ENCODE measurements around the gene GRHL1. TPM values are rescaled to one million over a fixed set of nuclear protein-coding genes. Genes with fewer than 3 reads are reported as not detected.

GRHL1 gene
- total and polyA plus RNA-seq, 9 of the 15 experiments (the other 6 are each of a cell fraction or from before 2014, with no cell fraction given): 1.7 to 6.1 (median 4.7) TPM

DNA sequence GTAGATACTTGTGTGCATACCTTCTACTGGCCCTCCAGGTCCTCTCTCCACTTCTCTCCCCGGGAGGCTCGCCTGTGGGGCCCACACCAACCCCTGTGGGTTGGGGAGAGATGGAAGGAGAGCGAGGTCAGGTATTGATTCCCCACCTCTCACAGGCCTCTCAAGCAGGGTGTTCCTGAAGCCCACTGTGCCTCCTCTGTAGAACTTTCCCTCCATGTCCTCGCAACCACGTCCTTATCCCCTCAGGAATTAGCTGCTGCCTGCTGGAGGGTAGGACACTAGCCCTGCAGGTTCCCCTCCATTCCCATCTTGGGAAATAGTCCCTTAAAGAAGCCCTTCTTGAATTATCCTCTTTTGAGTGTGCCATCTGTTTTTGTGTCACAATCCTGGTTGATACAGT is 52.9 kb downstream of the GRHL1 start:
- Histone ChIP-seq H3K27me3 (ENCODE audit: control insufficient read depth in 2 of 2, insufficient read depth in 2 of 2, low read length in 2 of 2) (no peaks in the 10 kb centered on the region), H3K9ac (ENCODE audit: insufficient read depth in 1 of 2, low read depth in 2 of 2, low read length in 2 of 2) (no peak overlapping the region), H3K79me2 (ENCODE audit: control insufficient read depth, insufficient read depth, low read length) (no peaks in the 10 kb centered on the region), H4K20me1 (replicated peaks; ENCODE audit: control insufficient read depth, insufficient read depth, low read length) (no peaks in the 10 kb centered on the region), H3K27ac (ENCODE audit: extremely low read depth, low read depth, low read length) (no peak overlapping the region), H3K9me1 (ENCODE audit: control insufficient read depth, insufficient read depth, low read length) (no peaks in the 10 kb centered on the region), H2AFZ (ENCODE audit: low read depth, low read length) (no peak overlapping the region), H3K9me3 (replicated peaks; ENCODE audit: control insufficient read depth, insufficient read depth, low read depth, low read length) (no peaks in the 10 kb centered on the region), H3K4me1 (replicated peaks in 1 of 2; ENCODE audit: control insufficient read depth in 2 of 2, insufficient read depth in 2 of 2, low read length in 2 of 2) (peaks cover 8 to 20% of the 10 kb centered on the region in 2 experiments), H3K36me3 (ENCODE audit: control insufficient read depth, insufficient read depth, low read length) (no peaks in the 10 kb centered on the region), H3K4me3 (no peak overlapping the region), H3K4me2 (ENCODE audit: insufficient read depth, low read length) (no peak overlapping the region)
- in situ Hi-C loops (cut with MboI) (no loop called here), intact Hi-C loops (cut with micrococcal nuclease) (no loop called here)
- WGBS (ENCODE audit: insufficient coverage, low coverage, missing lambda C conversion rate): 42% methylated on average over 5 of the region's 5 CpGs
- no TSS peak for BruUV-seq (replicated peaks)
- CTCF ChIA-PET (ENCODE audit: low intra/inter-chr PET ratio): no interaction called here
- TF ChIP-seq ZNF589 (CRISPR knock-in tag; IDR thresholded peaks at IDR 0.05; ENCODE audit: low read depth) (no peak), POLR3A (IDR thresholded peaks at IDR 0.05; ENCODE audit: borderline replicate concordance, extremely low read depth, insufficient read depth, insufficient read length) (no peak), NCOA6 (IDR thresholded peaks at IDR 0.05) (no peak)
- FAIRE-seq: no peak
- no peak for ATAC-seq
- POLR2A ChIA-PET: no interaction called here
- DNase-seq (ENCODE audit: extremely low read depth in 1 of 4, low spot score in 3 of 4): no peak

DNA sequence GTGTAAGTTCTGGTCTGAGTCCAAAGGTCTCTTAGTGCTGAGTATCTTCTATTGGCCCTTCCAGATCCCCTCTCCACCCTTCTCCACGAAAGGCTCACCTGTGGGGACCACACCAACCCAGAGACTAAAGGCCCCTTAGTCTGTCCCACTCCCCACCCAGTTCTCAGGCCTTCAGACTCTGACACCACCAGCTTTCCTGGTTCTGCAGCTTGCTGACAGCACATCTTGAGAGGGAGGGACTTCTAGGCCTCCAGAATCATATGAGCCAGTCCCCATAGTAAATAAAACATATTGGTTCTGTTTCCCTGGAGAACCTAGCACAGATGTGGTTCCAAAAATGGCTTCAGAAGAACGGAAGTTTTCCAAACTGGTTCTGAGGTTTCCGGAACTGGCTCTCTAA is 53.3 kb downstream of the GRHL1 start:
- 47% methylated on average over 3 of the region's 3 CpGs for WGBS (ENCODE audit: insufficient coverage, low coverage, missing lambda C conversion rate)
- no peak for DNase-seq (ENCODE audit: extremely low read depth in 1 of 4, low spot score in 3 of 4)
- TF ChIP-seq STAT5B (CRISPR knock-in tag; IDR thresholded peaks at IDR 0.05) (no peak), ZNF518B (CRISPR knock-in tag; IDR thresholded peaks at IDR 0.05) (no peak), ESRRB (CRISPR knock-in tag; IDR thresholded peaks at IDR 0.05; ENCODE audit: borderline replicate concordance) (no peak)
- TF ChIP-seq, protein P1, sequence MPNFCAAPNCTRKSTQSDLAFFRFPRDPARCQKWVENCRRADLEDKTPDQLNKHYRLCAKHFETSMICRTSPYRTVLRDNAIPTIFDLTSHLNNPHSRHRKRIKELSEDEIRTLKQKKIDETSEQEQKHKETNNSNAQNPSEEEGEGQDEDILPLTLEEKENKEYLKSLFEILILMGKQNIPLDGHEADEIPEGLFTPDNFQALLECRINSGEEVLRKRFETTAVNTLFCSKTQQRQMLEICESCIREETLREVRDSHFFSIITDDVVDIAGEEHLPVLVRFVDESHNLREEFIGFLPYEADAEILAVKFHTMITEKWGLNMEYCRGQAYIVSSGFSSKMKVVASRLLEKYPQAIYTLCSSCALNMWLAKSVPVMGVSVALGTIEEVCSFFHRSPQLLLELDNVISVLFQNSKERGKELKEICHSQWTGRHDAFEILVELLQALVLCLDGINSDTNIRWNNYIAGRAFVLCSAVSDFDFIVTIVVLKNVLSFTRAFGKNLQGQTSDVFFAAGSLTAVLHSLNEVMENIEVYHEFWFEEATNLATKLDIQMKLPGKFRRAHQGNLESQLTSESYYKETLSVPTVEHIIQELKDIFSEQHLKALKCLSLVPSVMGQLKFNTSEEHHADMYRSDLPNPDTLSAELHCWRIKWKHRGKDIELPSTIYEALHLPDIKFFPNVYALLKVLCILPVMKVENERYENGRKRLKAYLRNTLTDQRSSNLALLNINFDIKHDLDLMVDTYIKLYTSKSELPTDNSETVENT (CRISPR knock-in tag; IDR thresholded peaks at IDR 0.05): no peak

More for the DNA sequence above, 53.3 kb downstream of the GRHL1 start:
- H3K9me1 ChIP-seq (ENCODE audit: control insufficient read depth, insufficient read depth, low read length): no peaks in the 10 kb centered on the region
- intact Hi-C loops (cut with micrococcal nuclease): no loop called here
- no peaks in the 10 kb centered on the region for H3K79me2 ChIP-seq (ENCODE audit: control insufficient read depth, insufficient read depth, low read length)
- H3K9ac ChIP-seq (ENCODE audit: insufficient read depth in 1 of 2, low read depth in 2 of 2, low read length in 2 of 2): no peak overlapping the region
- no peaks in the 10 kb centered on the region for H3K27me3 ChIP-seq (ENCODE audit: control insufficient read depth in 2 of 2, insufficient read depth in 2 of 2, low read length in 2 of 2)
- no peak overlapping the region for H3K4me3 ChIP-seq
- no peak overlapping the region for H3K27ac ChIP-seq (ENCODE audit: extremely low read depth, low read depth, low read length)
- in situ Hi-C loops (cut with MboI): no loop called here
- H3K36me3 ChIP-seq (ENCODE audit: control insufficient read depth, insufficient read depth, low read length): no peaks in the 10 kb centered on the region
- peaks cover 8 to 24% of the 10 kb centered on the region in 2 experiments for H3K4me1 ChIP-seq (replicated peaks in 1 of 2; ENCODE audit: control insufficient read depth in 2 of 2, insufficient read depth in 2 of 2, low read length in 2 of 2)
- H3K9me3 ChIP-seq (replicated peaks; ENCODE audit: control insufficient read depth, insufficient read depth, low read depth, low read length): no peaks in the 10 kb centered on the region
- no TSS peak for BruUV-seq (replicated peaks)
- ChIA-PET POLR2A (interaction anchor here (1.4 kb wide), 1 partner anchor 23 kb away, joined by 3 read pairs; no protein-coding TSS in a partner anchor), CTCF (ENCODE audit: low intra/inter-chr PET ratio) (no interaction called here)
- no peak overlapping the region for H3K4me2 ChIP-seq (ENCODE audit: insufficient read depth, low read length)
- no peak overlapping the region for H2AFZ ChIP-seq (ENCODE audit: low read depth, low read length)
- H4K20me1 ChIP-seq (replicated peaks; ENCODE audit: control insufficient read depth, insufficient read depth, low read length): no peaks in the 10 kb centered on the region
- ATAC-seq: no peak
- no peak for FAIRE-seq

All from K562 (cell line).